GM10847 (cell line): ENCODE data around the gene GAL3ST1.

Source experiments
- POLR2A ChIP-seq: IDR thresholded peaks from 2 replicates; pipeline ENCODE4 v1.6.1; 2011; ENCODE audit not compliant: insufficient read length; ENCODE audit errors: extremely low read depth

Gene GAL3ST1

DNA sequence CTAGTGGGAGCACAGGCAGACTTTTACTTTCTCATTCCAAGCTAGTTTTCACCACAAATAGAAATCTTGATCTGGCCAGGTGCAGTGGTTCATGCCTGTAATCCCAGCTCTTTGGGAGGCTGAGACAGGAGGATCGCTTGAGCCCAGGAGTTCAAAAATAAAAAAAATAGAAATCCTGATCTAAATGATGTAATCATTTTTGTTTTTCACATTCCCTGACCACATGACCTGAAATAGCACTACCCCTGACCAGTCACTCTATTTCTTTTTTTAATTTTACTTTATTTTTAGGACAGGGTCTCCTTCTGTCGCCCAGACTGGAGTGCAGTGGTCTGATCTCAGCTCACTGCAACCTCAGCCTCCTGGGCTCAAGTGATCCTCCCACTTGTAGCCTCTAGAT, 30.3 kb upstream of the GAL3ST1 start:
- TF ChIP-seq POLR2A: no peak

DNA sequence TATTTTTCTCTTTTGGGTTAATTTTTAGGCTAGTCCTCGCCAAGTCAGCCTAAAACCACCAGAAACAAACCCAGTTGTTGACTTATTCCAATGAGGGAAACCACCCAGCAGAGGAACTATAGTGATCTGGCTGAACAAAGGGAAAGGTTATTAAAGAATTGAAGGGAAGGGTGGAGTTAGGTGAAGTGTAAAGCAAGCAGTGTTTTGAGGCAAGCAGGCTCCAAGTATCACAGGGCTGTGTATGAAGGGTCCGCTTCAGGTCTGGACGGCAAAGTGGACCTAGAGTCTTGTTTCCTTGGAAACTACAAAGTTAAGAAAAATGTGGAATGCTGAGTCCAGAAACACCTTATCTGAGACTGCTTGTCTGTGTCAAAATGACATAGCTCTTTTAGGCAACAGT, 29.3 kb upstream of the GAL3ST1 start:
- no peak for TF ChIP-seq POLR2A

DNA sequence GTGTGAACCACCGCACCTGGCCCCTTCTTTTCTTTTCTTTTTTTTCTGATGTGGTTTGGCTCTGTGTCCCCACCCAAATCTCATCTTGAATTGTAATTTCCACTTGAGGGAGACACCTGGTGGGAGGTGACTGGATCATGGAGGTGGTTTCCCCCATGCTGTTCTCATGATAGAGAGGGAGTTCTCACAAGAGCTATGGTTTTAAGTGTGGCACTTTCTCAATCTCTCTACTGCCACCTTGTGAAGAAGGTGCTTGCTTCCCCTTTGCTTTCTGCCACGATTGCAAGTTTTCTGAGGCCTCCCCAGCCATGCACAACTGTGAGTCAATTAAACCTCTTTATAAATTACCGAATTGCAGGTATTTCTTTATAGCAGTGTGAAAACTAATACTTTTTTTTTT, 27.6 kb upstream of the GAL3ST1 start:
- no peak for TF ChIP-seq POLR2A

DNA sequence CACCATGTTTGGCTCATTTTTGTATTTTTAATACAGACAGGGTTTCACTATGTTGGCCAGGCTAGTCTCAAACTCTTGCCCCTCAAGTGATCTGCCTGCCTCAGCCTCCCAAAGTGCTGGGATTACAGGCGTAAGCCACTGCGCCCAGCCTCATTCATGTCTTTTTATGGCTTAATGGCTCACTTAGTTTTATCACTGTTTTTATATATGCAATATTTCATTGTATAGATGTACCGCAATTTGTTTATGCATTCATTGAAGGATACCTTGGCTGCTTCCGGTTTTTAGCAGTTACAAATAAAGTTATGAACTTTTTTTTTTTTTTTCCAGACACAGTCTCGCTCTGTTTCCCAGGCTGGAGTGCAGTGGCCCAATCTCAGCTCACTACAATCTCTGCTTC, 27.0 kb upstream of the GAL3ST1 start:
- TF ChIP-seq POLR2A: no peak

DNA sequence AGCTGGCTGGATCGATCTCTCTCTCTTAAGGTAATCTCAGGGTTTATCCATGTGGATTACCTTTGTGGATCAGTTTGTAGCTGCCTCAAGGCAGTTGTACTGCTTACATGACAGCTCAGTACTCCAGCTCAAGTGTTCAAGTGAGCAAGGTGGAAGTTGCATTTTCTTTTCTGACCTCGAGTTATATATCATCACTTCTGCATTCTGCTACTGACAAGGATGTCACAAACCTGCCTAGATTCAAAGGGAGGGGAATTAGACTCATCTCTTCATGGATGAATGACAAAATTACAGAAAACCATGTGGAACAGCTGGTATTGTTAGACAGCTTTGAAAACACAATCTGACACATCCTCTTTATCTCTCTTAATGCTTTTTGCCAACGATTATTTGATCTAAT, 26.5 kb upstream of the GAL3ST1 start:
- no peak for TF ChIP-seq POLR2A

DNA sequence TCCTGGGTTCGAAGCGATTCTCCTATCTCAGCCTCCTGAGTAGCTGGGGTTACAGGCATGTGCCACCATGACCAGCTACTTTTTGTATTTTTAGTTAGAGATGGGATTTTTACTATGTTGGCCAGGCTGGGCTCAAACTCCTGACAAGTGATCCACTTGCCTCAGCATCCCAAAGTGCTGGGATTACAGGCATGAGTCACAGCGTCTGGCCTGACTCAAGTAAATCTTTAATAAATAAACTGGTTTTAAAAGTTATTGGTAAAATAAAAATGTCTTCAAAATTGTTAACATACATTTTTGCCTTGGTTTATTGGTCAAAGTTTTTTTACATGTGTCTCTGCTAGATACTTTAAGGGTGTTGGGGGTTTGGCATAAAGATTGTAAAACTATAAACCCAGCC, 24.5 kb upstream of the GAL3ST1 start:
- TF ChIP-seq POLR2A: no peak

DNA sequence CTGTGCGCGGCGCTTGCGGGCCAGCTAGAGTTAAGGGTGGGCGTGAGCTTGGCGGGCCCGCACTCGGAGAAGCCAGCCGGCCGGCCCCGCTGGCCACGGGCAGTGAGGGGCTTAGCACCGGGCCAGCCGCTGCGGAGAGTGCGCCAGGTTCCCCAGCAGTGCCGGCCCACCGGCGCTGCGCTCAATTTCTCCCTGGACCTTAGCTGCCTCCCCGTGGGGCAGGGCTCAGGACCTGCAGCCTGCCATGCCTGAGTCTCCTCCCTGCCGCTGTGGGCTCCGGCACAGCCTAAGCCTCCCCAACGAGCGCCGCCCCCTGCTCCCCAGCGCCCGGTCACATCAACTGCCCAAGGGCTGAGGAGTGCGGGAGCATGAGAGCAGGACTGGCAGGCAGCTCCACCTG, 22.4 kb upstream of the GAL3ST1 start:
- TF ChIP-seq POLR2A: no peak

DNA sequence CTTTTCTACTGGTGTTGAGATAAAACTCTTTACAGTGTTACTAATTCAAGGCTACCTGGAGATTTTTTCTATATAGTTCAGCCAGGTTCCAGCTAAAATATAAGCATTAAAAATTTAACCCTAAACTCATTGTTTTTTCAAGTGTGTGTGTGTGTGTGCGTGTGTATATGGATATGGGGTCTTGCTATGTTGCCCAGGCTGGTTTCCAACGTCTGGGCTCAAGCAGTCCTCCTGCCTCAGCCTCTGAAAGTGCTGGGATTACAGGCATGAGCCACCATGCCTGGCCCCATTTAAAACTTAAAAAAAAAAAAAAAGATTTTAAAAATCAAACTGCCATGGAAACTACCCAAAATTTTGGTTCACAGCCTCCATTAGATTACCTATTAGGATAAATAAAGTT, 21.7 kb upstream of the GAL3ST1 start:
- TF ChIP-seq POLR2A: no peak

DNA sequence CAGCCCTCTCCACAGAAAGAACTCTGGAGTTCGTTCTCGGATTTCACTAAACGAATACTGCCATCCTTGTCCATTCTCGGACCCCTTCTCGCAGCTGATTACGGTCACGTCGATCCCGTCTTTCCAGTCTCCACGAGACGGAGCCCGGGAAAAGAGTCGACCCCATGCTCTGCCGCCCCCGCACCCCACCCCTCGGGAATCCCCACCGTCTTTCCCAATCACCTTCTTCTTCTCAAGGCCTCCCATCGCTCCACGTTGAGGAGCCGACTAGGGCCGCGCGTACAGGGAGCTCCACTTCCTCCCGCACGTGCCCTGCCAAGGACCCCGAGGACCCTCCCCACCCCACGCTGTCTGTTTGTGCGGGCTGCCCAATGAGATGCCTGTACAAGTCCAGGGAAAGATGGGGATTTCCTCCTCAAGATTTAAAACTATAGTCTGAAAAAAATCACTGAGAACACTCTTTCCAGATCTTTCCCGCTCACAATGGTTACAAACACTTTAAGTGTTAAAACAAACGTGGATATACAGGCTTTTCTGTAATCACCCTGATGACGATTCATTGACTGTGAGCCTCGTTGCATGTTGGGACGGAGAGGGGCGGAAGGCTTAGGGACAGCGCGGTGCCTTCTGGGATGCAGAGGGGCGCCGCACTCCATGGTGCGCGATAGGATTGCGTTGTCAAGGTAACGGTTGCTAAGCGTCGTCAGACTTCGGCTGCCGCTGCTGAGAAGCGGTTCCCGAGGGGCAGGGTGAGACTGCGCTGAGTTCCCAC, 17.3 kb upstream of the GAL3ST1 start, which contains the start of gene PES1:
Gene PES1 (minus strand): TSS at position 323 of the 772 bp plus-strand sequence. CDS start 77 bp downstream, at position 246.
- peak; percentile 60 for TF ChIP-seq POLR2A

DNA sequence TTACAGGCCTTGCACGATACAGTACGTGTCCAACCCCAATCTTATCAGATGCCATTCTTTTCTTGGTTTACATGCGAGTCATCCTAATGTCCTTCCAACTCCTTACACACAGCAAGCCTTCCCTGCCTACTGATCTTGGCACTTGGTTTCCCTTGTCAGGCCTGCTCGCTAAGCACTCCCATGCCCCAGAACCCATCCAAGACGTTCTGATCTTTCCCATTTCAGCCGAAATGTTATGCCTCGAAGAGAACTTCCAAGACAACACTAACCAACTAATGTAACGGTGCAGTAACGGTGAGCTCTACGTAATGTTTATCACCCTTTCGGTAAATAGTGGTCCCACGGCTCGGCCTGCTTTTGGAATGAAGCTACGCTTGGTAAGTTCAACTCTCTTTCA, 16.7 kb upstream of the GAL3ST1 start:
- no peak for TF ChIP-seq POLR2A

DNA sequence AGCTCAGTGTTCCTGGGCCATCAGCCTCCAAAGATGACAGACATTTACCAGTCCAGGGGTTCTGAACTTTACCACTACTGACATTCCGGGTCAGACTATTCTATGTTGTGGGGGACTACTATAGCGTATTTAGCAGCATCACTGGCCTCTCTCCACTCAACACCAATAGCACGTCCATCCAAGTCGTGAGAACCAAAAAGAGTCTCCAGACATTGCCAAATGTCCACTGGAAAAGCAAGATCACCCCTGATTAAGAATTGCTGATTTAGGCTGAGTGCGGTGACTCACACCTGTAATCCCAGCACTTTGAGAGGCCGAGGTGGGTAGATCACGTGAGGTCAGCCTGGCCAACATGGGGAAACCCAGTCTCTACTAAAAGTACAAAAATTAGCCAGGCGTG, 11.9 kb upstream of the GAL3ST1 start:
- TF ChIP-seq POLR2A: no peak

DNA sequence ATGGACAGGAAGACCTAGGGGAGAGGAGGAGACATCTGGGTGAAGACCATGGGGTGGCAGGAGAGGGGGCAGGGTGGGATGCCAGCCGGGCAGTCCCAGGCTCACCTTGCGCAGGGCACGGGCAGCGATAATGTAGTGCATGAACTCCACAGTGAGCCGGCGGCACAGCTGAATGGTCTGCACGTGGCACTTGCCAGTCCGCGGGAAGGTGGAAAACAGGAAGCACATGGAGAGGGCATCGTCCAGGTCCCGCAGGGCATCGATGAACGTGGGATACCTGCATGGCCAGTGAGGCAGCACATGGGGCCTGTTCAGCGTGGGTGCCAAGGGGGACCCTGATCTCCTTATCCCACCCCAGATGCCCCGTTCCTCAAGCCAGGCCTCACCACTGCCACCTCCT, 10.0 kb upstream of the GAL3ST1 start:
- TF ChIP-seq POLR2A: no peak

DNA sequence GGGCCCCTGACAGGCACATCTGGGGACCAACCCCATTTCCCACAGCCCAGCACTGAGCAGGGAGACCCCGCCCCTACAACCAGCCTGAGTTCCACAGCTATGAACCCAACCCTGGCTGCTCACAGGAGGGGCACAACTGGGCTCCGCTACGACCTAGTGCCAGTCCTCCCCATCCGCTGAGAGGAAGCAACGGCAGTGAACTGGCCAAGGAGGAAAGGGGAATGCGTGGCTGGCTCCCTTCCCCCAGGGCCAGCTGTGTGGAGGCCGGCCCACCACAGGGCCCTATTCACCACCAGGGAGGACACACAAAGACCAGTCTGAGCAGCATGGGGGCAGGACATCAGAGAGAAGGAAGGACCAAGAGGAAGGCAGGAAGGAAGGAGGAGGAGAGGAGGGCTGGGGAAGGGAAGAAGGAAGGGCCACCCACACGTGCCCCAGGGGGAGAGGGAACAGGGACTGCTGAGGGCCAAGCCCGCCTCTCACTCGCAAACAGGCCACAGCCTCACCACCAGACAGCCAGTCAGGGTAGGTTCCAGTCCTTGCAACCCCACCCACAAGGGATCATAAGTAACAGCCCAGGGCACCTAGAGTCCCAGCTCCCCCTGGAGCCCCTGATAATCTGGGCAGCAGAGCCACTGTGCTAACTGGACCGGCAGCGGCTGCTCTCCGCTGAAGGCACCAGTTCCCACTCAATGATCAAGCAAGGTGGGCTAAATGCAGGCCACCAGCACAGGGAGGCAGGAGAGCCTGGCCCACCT, 8.5 kb upstream of the GAL3ST1 start:
- no peak for TF ChIP-seq POLR2A

DNA sequence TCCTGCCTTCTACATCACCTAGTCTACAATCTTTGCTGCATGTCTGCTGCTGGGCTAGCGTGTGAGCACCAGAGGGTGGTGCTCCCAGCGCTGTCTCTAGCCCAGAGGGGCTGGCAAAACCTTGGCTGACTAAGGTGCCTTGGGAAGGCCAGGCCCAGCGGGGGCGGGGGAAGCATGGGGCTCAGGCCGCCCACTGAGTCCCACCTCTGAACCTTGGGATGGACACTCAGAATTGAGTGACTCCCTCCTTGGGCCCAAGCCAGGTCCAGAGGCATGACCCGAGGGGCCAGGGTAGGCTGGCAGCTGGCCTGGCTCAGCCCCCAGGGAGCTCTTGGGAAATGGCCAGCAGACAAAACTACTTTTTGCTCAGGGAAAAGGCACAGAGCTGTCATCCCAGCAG, 7.6 kb upstream of the GAL3ST1 start:
- TF ChIP-seq POLR2A: no peak

DNA sequence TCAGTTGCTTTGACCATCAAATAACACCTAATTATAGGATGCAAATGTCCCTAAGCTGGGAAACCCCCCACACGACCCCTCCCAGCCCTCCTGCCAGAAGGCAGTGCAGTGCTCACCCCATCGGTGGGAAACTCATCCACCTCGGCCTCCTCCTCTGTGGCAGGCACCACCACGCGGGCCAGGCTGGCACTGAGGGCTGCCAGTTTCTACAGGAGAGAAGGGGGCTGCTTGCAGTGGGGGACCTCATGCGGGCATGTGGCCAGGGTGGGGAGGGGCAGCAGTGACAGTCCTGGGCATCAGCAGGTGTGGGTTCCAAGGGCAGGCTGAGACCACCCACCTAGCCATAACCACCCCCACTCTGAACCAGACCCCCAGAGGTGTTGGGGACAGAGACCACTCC, 6.4 kb upstream of the GAL3ST1 start:
- TF ChIP-seq POLR2A: no peak

DNA sequence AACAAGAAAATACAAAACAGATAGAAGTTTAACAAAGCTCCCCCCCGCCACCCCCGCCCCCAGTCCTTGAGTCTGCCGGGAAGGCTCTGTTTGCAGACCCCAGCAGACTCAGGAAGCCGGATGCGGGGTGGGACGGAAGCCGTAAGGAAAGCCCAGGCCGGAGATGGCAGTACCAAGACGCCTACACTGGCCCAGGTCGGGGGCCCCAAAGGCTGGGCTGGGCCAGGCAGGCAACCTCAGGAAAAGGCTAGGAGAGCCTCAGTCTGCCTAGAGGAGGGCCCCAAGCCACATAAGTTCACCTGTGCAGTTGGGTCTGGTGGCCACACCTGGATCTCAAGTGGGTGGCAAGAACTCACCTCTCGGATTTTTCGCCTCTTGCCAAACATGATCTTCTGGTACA, 4.0 kb upstream of the GAL3ST1 start:
- TF ChIP-seq POLR2A: no peak
